ENCODE data around the gene ERVW-1.

GRCh38 chr7:92508946-92509345, 31.2 kb upstream of the ERVW-1 start:
- TF ChIP-seq, protein P1, sequence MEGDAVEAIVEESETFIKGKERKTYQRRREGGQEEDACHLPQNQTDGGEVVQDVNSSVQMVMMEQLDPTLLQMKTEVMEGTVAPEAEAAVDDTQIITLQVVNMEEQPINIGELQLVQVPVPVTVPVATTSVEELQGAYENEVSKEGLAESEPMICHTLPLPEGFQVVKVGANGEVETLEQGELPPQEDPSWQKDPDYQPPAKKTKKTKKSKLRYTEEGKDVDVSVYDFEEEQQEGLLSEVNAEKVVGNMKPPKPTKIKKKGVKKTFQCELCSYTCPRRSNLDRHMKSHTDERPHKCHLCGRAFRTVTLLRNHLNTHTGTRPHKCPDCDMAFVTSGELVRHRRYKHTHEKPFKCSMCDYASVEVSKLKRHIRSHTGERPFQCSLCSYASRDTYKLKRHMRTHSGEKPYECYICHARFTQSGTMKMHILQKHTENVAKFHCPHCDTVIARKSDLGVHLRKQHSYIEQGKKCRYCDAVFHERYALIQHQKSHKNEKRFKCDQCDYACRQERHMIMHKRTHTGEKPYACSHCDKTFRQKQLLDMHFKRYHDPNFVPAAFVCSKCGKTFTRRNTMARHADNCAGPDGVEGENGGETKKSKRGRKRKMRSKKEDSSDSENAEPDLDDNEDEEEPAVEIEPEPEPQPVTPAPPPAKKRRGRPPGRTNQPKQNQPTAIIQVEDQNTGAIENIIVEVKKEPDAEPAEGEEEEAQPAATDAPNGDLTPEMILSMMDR (IDR thresholded peaks at IDR 0.05) = no peak
- no peak for TF ChIP-seq REST (IDR thresholded peaks at IDR 0.05; ENCODE audit: insufficient read depth in 1 of 2, low read depth in 2 of 2, low read length in 1 of 2)

Measured in Panc1 (cell line).